Esophagus muscularis mucosa (tissue), 3 donors: ENCODE measurements around the gene GADD45A.

Experiments used
- POLR2A ChIP-seq: fragments of 450-650 bp; IDR thresholded peaks from one replicate; pipeline ENCODE4 v1.6.1; 2017; ENCODE audit warnings: antibody characterized with exemption, moderate library complexity, mild to moderate bottlenecking, low read depth
- POLR2AphosphoS5 ChIP-seq, 2 donors: sonication (generic); formaldehyde crosslinking; IDR thresholded peaks; one replicate each; pipeline ENCODE4 v1.6.1; 2017; ENCODE audit warnings: antibody characterized with exemption in 2 of 2
- TF ChIP-seq, protein P1 (sequence below), 3 experiments: fragments of 200-600 bp in 2 of 3; fragments of 450-650 bp in 1 of 3; sonication (generic) in 2 of 3; IDR thresholded peaks; one replicate each; pipeline ENCODE4 v1.5.1; 2017 to 2019; ENCODE audit warnings: antibody characterized with exemption in 3 of 3, mild to moderate bottlenecking in 2 of 3, moderate library complexity in 1 of 3

DNA sequence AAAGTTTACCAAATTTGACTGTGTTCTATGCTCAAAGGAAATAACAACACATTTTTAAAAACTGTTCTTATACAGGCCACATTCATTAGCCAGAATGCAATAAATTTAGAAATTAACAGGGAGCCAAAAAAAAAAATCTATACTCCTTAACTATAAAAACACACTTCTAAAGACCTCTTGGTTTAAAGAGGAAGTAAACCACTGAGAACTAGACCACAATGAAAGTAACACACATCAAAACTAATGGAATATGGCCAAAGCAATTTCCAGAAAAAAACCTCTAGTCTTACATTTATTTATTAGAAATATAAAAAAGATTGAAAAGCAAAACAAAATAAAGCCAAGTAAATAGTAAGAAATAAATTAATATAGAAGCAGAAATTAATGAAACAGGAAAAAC is 48.9 kb upstream of the GADD45A start:
- TF ChIP-seq, protein P1, sequence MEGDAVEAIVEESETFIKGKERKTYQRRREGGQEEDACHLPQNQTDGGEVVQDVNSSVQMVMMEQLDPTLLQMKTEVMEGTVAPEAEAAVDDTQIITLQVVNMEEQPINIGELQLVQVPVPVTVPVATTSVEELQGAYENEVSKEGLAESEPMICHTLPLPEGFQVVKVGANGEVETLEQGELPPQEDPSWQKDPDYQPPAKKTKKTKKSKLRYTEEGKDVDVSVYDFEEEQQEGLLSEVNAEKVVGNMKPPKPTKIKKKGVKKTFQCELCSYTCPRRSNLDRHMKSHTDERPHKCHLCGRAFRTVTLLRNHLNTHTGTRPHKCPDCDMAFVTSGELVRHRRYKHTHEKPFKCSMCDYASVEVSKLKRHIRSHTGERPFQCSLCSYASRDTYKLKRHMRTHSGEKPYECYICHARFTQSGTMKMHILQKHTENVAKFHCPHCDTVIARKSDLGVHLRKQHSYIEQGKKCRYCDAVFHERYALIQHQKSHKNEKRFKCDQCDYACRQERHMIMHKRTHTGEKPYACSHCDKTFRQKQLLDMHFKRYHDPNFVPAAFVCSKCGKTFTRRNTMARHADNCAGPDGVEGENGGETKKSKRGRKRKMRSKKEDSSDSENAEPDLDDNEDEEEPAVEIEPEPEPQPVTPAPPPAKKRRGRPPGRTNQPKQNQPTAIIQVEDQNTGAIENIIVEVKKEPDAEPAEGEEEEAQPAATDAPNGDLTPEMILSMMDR (IDR thresholded peaks at IDR 0.05): no peak
- TF ChIP-seq POLR2A (no peak), POLR2AphosphoS5 (IDR thresholded peaks at IDR 0.05) (no peak)
